ENCODE results near the gene ZCCHC7. TPM values are rescaled to one million over a fixed set of nuclear protein-coding genes. Genes with fewer than 3 reads are reported as not detected.

Gene ZCCHC7
- total RNA-seq, 1 donor: 32.6 TPM

GRCh38 chr9:37212435-37212834, 92.1 kb downstream of the ZCCHC7 start:
- H3K4me1 ChIP-seq (ENCODE audit: insufficient read depth, low read length): peaks cover 9% of the 10 kb centered on the region
- TF ChIP-seq CTCF (IDR thresholded peaks at IDR 0.05; ENCODE audit: extremely low read depth, low read depth, low read length): no peak
- no peaks in the 10 kb centered on the region for H3K9me3 ChIP-seq (ENCODE audit: low read depth, low read length)
- no peaks in the 10 kb centered on the region for H3K27me3 ChIP-seq (ENCODE audit: insufficient read depth, low read length)
- H3K4me3 ChIP-seq (ENCODE audit: insufficient read depth, low read length): no peak overlapping the region
- no peak for DNase-seq (ENCODE audit: insufficient read length, low spot score, missing footprints)
- H3K79me2 ChIP-seq (ENCODE audit: insufficient read depth, low read length): peaks cover 2% of the 10 kb centered on the region
- no peak overlapping the region for H3K27ac ChIP-seq (ENCODE audit: low read depth, low read length)
- H3K4me2 ChIP-seq (ENCODE audit: insufficient read depth, low read length): no peak overlapping the region
- peaks cover 4% of the 10 kb centered on the region for H3K36me3 ChIP-seq (ENCODE audit: insufficient read depth, low read length)
- H2AFZ ChIP-seq (ENCODE audit: low read length): no peak overlapping the region
- peaks cover 5% of the 10 kb centered on the region for H4K20me1 ChIP-seq (ENCODE audit: insufficient read depth, low read length)

GRCh38 chr9:37215381-37215780, 95.0 kb downstream of the ZCCHC7 start:
- H3K4me1 ChIP-seq (ENCODE audit: insufficient read depth, low read length): peaks cover 9% of the 10 kb centered on the region
- H4K20me1 ChIP-seq (ENCODE audit: insufficient read depth, low read length): peaks cover 5% of the 10 kb centered on the region
- no peaks in the 10 kb centered on the region for H3K9me3 ChIP-seq (ENCODE audit: low read depth, low read length)
- H3K4me3 ChIP-seq (ENCODE audit: insufficient read depth, low read length): no peak overlapping the region
- H3K27me3 ChIP-seq (ENCODE audit: insufficient read depth, low read length): no peaks in the 10 kb centered on the region
- no peak for TF ChIP-seq CTCF (IDR thresholded peaks at IDR 0.05; ENCODE audit: extremely low read depth, low read depth, low read length)
- H3K79me2 ChIP-seq (ENCODE audit: insufficient read depth, low read length): peaks cover 4% of the 10 kb centered on the region
- H3K36me3 ChIP-seq (ENCODE audit: insufficient read depth, low read length): peaks cover 3% of the 10 kb centered on the region
- no peak overlapping the region for H2AFZ ChIP-seq (ENCODE audit: low read length)
- H3K4me2 ChIP-seq (ENCODE audit: insufficient read depth, low read length): peak overlapping the region; percentile 5
- no peak for DNase-seq (ENCODE audit: insufficient read length, low spot score, missing footprints)
- no peak overlapping the region for H3K27ac ChIP-seq (ENCODE audit: low read depth, low read length)

GRCh38 chr9:37215830-37216229, 95.5 kb downstream of the ZCCHC7 start:
- no peak for TF ChIP-seq CTCF (IDR thresholded peaks at IDR 0.05; ENCODE audit: extremely low read depth, low read depth, low read length)
- Histone ChIP-seq H2AFZ (ENCODE audit: low read length) (no peak overlapping the region), H3K36me3 (ENCODE audit: insufficient read depth, low read length) (peaks cover 3% of the 10 kb centered on the region), H3K27ac (ENCODE audit: low read depth, low read length) (no peak overlapping the region), H3K4me2 (ENCODE audit: insufficient read depth, low read length) (peak overlapping the region; percentile 5), H4K20me1 (ENCODE audit: insufficient read depth, low read length) (peaks cover 5% of the 10 kb centered on the region), H3K4me1 (ENCODE audit: insufficient read depth, low read length) (peaks cover 13% of the 10 kb centered on the region), H3K27me3 (ENCODE audit: insufficient read depth, low read length) (no peaks in the 10 kb centered on the region), H3K4me3 (ENCODE audit: insufficient read depth, low read length) (no peak overlapping the region), H3K9me3 (ENCODE audit: low read depth, low read length) (no peaks in the 10 kb centered on the region), H3K79me2 (ENCODE audit: insufficient read depth, low read length) (peaks cover 4% of the 10 kb centered on the region)
- DNase-seq (ENCODE audit: insufficient read length, low spot score, missing footprints): no peak

- peaks cover 3% of the 10 kb centered on the region for H3K36me3 ChIP-seq (ENCODE audit: insufficient read depth, low read length)
- DNase-seq (ENCODE audit: insufficient read length, low spot score, missing footprints): no peak
- H3K27me3 ChIP-seq (ENCODE audit: insufficient read depth, low read length): no peaks in the 10 kb centered on the region
- no peak overlapping the region for H3K27ac ChIP-seq (ENCODE audit: low read depth, low read length)
- H3K4me2 ChIP-seq (ENCODE audit: insufficient read depth, low read length): no peak overlapping the region
- H2AFZ ChIP-seq (ENCODE audit: low read length): no peak overlapping the region
- no peak overlapping the region for H3K4me3 ChIP-seq (ENCODE audit: insufficient read depth, low read length)
- peaks cover 5% of the 10 kb centered on the region for H4K20me1 ChIP-seq (ENCODE audit: insufficient read depth, low read length)
- H3K4me1 ChIP-seq (ENCODE audit: insufficient read depth, low read length): peaks cover 21% of the 10 kb centered on the region
- no peak for TF ChIP-seq CTCF (IDR thresholded peaks at IDR 0.05; ENCODE audit: extremely low read depth, low read depth, low read length)
- H3K79me2 ChIP-seq (ENCODE audit: insufficient read depth, low read length): peaks cover 6% of the 10 kb centered on the region
- H3K9me3 ChIP-seq (ENCODE audit: low read depth, low read length): no peaks in the 10 kb centered on the region
Measured at GRCh38 chr9:37217161-37217560, 96.8 kb downstream of the ZCCHC7 start.
